HepG2 (cell line): ENCODE data around the gene CACNA1G. TPM values are rescaled to one million over a fixed set of nuclear protein-coding genes. Genes with fewer than 3 reads are reported as not detected.

Experiments
- ATAC-seq: fragments of 200-7000 bp; cut with Tn5 transposase; 3 replicates; pipeline ENCODE4 v1.9.1; 2020; ENCODE audit warnings: mild to moderate bottlenecking, moderate library complexity
- BruUV-seq: library from RNA; stranded (reverse); fragments of 400-500 nt; replicated peaks from 2 replicates; lab custom pipeline; 2021; lab: Mats Ljungman, UMichigan
- CTCF ChIA-PET: fragments of 300-600 bp; formaldehyde crosslinking; extraction: SDS; loops from one replicate; lab custom pipeline; 2021; ENCODE audit warnings: low total read pairs, inconsistent platforms, low intra/inter-chr PET ratio; lab: Yijun Ruan, JAX
- POLR2A ChIA-PET: fragments of 350-600 bp; sonication (Branson Sonifier 250); formaldehyde crosslinking; loops from one replicate; lab custom pipeline; 2020; ENCODE audit warnings: antibody characterized with exemption, inconsistent platforms; lab: Yijun Ruan, JAX
- DNase-seq: peaks from one replicate; pipeline ENCODE4 v3.0.0-alpha.2; 2015; ENCODE audit warnings: low spot score
- FAIRE-seq: peaks from 3 replicates; lab custom pipeline; 2011; peaks lifted over from hg19 to GRCh38; lab: Jason Lieb, UNC
- H2AFZ ChIP-seq: one replicate; pipeline ENCODE4 v1.6.1; 2011; ENCODE audit warnings: low read length, inconsistent platforms
- H3K27ac ChIP-seq: fragments of 300-600 bp; 3 replicates; pipeline ENCODE4 v1.8.0; 2011; ENCODE audit warnings: mixed run types, mild to moderate bottlenecking, mixed read lengths, low read length, inconsistent platforms; ENCODE audit not compliant: insufficient read depth; ENCODE audit errors: extremely low read length
- H3K27me3 ChIP-seq, 2 experiments: fragments of 200-600 bp in 1 of 2; 2 replicates in 1 of 2; 3 replicates in 1 of 2; pipeline versions ENCODE4 v1.6.0 to v1.8.0; 2011; ENCODE audit warnings: low read length in 2 of 2, mild to moderate bottlenecking in 2 of 2, moderate library complexity in 2 of 2, inconsistent platforms in 1 of 2; ENCODE audit not compliant: insufficient read depth in 2 of 2, control insufficient read depth in 1 of 2
- H3K36me3 ChIP-seq, 2 experiments: fragments of 200-600 bp in 1 of 2; replicated peaks in 1 of 2; 2 replicates in 1 of 2; 3 replicates in 1 of 2; pipeline versions ENCODE4 v1.5.1 to v1.8.0; 2011; ENCODE audit warnings: low read length in 2 of 2, inconsistent platforms in 1 of 2; ENCODE audit not compliant: insufficient read depth in 2 of 2, control insufficient read depth in 1 of 2
- H3K4me1 ChIP-seq: 2 replicates; pipeline ENCODE4 v1.5.1; 2012; ENCODE audit warnings: low read length, inconsistent platforms; ENCODE audit not compliant: insufficient read depth
- H3K4me2 ChIP-seq: 2 replicates; pipeline ENCODE4 v1.6.0; 2011; ENCODE audit warnings: low read depth, low read length, inconsistent platforms
- H3K4me3 ChIP-seq, 3 experiments: fragments of 200-600 bp in 1 of 3; sonication (generic), shearing (Covaris generic) in 1 of 3; replicated peaks in 1 of 3; 2 replicates each; pipeline ENCODE4 v1.5.1; 2011 to 2016; ENCODE audit warnings: low read length in 3 of 3, inconsistent platforms in 2 of 3, low read depth in 2 of 3, mild to moderate bottlenecking in 2 of 3, control low read depth in 1 of 3, mixed read lengths in 1 of 3; ENCODE audit not compliant: insufficient read depth in 1 of 3
- H3K79me2 ChIP-seq: one replicate; pipeline ENCODE4 v1.6.1; 2011; ENCODE audit warnings: low read length, inconsistent platforms; ENCODE audit not compliant: insufficient read depth
- H3K9ac ChIP-seq: 2 replicates; pipeline ENCODE4 v1.6.0; 2011; ENCODE audit warnings: mild to moderate bottlenecking, low read depth, low read length, inconsistent platforms; ENCODE audit not compliant: insufficient read depth
- H3K9me3 ChIP-seq: 2 replicates; pipeline ENCODE4 v1.5.1; 2012; ENCODE audit warnings: mild to moderate bottlenecking, low read length
- H4K20me1 ChIP-seq: 2 replicates; pipeline ENCODE4 v1.6.0; 2011; ENCODE audit warnings: inconsistent platforms, mild to moderate bottlenecking, low read length, moderate library complexity; ENCODE audit not compliant: insufficient read depth
- FIP1L1 ChIP-seq: fragments of 200-400 bp; formaldehyde crosslinking; IDR thresholded peaks from 2 replicates; pipeline ENCODE4 v1.6.1; 2018; ENCODE audit warnings: low read depth, mild to moderate bottlenecking, low read length, moderate library complexity, borderline replicate concordance; ENCODE audit not compliant: insufficient read depth
- NPAS2 ChIP-seq: sonication (generic); formaldehyde crosslinking; IDR thresholded peaks from 2 replicates; pipeline ENCODE4 v1.8.0; 2022; ENCODE audit warnings: mild to moderate bottlenecking, missing genetic modification reagents, borderline replicate concordance
- RORA ChIP-seq: sonication (generic); formaldehyde crosslinking; IDR thresholded peaks from 2 replicates; pipeline ENCODE4 v1.5.0; 2020; ENCODE audit warnings: mild to moderate bottlenecking, missing genetic modification reagents, moderate library complexity
- TOE1 ChIP-seq: sonication (generic); formaldehyde crosslinking; IDR thresholded peaks from 2 replicates; pipeline ENCODE4 v1.4.0; 2020; ENCODE audit warnings: mild to moderate bottlenecking, missing genetic modification reagents
- ZNF138 ChIP-seq: sonication (generic); formaldehyde crosslinking; IDR thresholded peaks from 2 replicates; pipeline ENCODE4 v1.5.0; 2020; ENCODE audit warnings: mild to moderate bottlenecking, low read depth, missing genetic modification reagents
- ZNF549 ChIP-seq: sonication (generic); formaldehyde crosslinking; IDR thresholded peaks from 2 replicates; pipeline ENCODE4 v1.5.0; 2020; ENCODE audit warnings: missing genetic modification reagents
- ZNF572 ChIP-seq: sonication (generic); formaldehyde crosslinking; IDR thresholded peaks from 2 replicates; pipeline ENCODE4 v1.5.1; 2020; ENCODE audit warnings: mild to moderate bottlenecking, missing genetic modification reagents
- ZNF607 ChIP-seq: sonication (generic); formaldehyde crosslinking; IDR thresholded peaks from 2 replicates; pipeline ENCODE4 v1.5.1; 2020; ENCODE audit warnings: missing genetic modification reagents, mild to moderate bottlenecking, borderline replicate concordance
- ZNF652 ChIP-seq: IDR thresholded peaks from 2 replicates; pipeline ENCODE4 v1.6.1; 2016; ENCODE audit warnings: low read depth, borderline replicate concordance
- ZNF883 ChIP-seq: sonication (generic); formaldehyde crosslinking; IDR thresholded peaks from 2 replicates; pipeline ENCODE4 v1.5.1; 2020; ENCODE audit warnings: mild to moderate bottlenecking, missing genetic modification reagents; ENCODE audit errors: not compliant biosample characterization
- WGBS: methylation state at CpG from one replicate; pipeline ENCODE4 v1.1.6; 2017; ENCODE audit warnings: low lambda C conversion rate; 5-methylcytosine and 5-hydroxymethylcytosine counted together
- in situ Hi-C: cut with HindIII; loops from 2 replicates; pipeline ENCODE4 v1.10.0; 2017; ENCODE audit warnings: low pct_unique_long_range_greater_than_20kb; ENCODE audit not compliant: extremely low pct_ligation_motif_present
- intact Hi-C: fragments of 100-400 bp; cut with micrococcal nuclease; formaldehyde crosslinking; loops from one replicate; pipeline ENCODE4 v1.10.0; 2022; ENCODE audit not compliant: unreplicated experiment
- polyA plus RNA-seq, 8 experiments: library from polyadenylated mRNA; depleted of rRNA in 3 of 8; stranded (reverse) in 7 of 8; unstranded in 1 of 8; fragments of >200 nt; fragmentation: Illumina TruSeq in 4 of 8; extraction: Trizol in 4 of 8; gene quantifications; 2 replicates each; pipeline versions ENCODE4 v1.2.1 to v1.2.3, GENCODE V29; 2011 to 2016; ENCODE audit warnings: low read depth in 4 of 8, missing spikeins in 1 of 8, mixed read lengths in 1 of 8; ENCODE audit not compliant: insufficient read depth in 1 of 8
- total RNA-seq, 5 experiments: library from RNA; depleted of rRNA; stranded (reverse); fragments of >200 nt; fragmentation: Illumina TruSeq; extraction: Trizol; gene quantifications; 2 replicates each; pipeline ENCODE4 v1.2.3, GENCODE V29; 2016; ENCODE audit warnings: low read depth in 1 of 5
- TF ChIP-seq, protein P1 (sequence below): sonication (generic); formaldehyde crosslinking; IDR thresholded peaks from 2 replicates; pipeline ENCODE4 v1.8.1; 2023; ENCODE audit warnings: mild to moderate bottlenecking, missing genetic modification reagents
- TF ChIP-seq, protein P2 (sequence below): sonication (generic); formaldehyde crosslinking; IDR thresholded peaks from 2 replicates; pipeline ENCODE4 v1.4.0; 2020; ENCODE audit warnings: mild to moderate bottlenecking, missing genetic modification reagents
- TF ChIP-seq, protein P3 (sequence below): sonication (generic); formaldehyde crosslinking; IDR thresholded peaks from 2 replicates; pipeline ENCODE4 v1.5.0; 2020; ENCODE audit warnings: missing genetic modification reagents, mild to moderate bottlenecking, borderline replicate concordance
- TF ChIP-seq, protein P4 (sequence below): sonication (generic); formaldehyde crosslinking; IDR thresholded peaks from 2 replicates; pipeline ENCODE4 v1.9.0; 2021; ENCODE audit warnings: missing genetic modification reagents, mild to moderate bottlenecking, borderline replicate concordance
- TF ChIP-seq, protein P5 (sequence below): IDR thresholded peaks from 2 replicates; pipeline ENCODE4 v1.6.1; 2016

The CACNA1G gene
- total and polyA plus RNA-seq, 2 of the 13 experiments (the other 11 are each of a cell fraction or from before 2014, with no cell fraction given), result 0.02 TPM; not detected in 1

DNA sequence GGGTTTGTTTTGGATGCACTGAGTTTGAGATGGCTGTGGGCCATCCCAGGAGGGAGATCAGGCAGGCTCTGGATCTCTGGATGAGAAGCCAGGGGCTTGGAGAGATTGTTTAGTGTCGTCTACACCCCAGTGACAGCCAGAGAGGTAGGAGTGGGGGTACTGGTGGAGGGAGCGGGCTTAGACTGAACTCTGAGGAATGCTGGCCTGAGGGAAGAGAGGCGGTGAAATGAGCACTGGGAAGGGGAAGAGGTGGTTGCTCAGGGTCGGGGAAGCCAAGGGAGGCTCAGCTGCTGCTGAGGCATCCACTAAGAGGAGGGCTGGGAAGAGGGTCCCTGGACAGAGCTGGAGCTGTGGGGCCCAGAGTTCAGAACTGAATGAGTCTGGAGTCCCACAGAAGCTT lies 23.6 kb downstream of the CACNA1G start:
- Histone ChIP-seq H3K9me3 (no peaks in the 10 kb centered on the region), H3K36me3 (no peaks in the 10 kb centered on the region), H3K79me2 (no peaks in the 10 kb centered on the region), H4K20me1 (no peaks in the 10 kb centered on the region), H3K4me1 (peaks cover 9% of the 10 kb centered on the region), H3K4me2 (no peak overlapping the region), H2AFZ (no peak overlapping the region), H3K27ac (no peak overlapping the region), H3K9ac (no peak overlapping the region), H3K27me3 (peaks cover 38 to 96% of the 10 kb centered on the region in 2 experiments), H3K4me3 (no peak overlapping the region)
- ATAC-seq, result no peak
- no peak for FAIRE-seq
- ChIA-PET POLR2A (interaction anchor here (1.0 kb wide), 1 partner anchor 9 kb away, joined by 3 read pairs; no protein-coding TSS in a partner anchor), CTCF (no interaction called here)
- in situ Hi-C loops (no loop called here), intact Hi-C loops (no loop called here)
- 15% methylated on average over 4 of the region's 4 CpGs for WGBS
- no peak for DNase-seq
- TF ChIP-seq ZNF138 (CRISPR knock-in tag) (no peak), FIP1L1 (no peak), ZNF549 (CRISPR knock-in tag) (no peak), RORA (CRISPR knock-in tag) (no peak), TOE1 (no peak), ZNF607 (CRISPR knock-in tag) (no peak), ZNF572 (CRISPR knock-in tag) (no peak), NPAS2 (CRISPR knock-in tag) (no peak), ZNF883 (no peak), ZNF652 (CRISPR knock-in tag) (no peak)
- TF ChIP-seq, protein P1, sequence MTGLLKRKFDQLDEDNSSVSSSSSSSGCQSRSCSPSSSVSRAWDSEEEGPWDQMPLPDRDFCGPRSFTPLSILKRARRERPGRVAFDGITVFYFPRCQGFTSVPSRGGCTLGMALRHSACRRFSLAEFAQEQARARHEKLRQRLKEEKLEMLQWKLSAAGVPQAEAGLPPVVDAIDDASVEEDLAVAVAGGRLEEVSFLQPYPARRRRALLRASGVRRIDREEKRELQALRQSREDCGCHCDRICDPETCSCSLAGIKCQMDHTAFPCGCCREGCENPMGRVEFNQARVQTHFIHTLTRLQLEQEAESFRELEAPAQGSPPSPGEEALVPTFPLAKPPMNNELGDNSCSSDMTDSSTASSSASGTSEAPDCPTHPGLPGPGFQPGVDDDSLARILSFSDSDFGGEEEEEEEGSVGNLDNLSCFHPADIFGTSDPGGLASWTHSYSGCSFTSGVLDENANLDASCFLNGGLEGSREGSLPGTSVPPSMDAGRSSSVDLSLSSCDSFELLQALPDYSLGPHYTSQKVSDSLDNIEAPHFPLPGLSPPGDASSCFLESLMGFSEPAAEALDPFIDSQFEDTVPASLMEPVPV, result no peak
- TF ChIP-seq, protein P2, sequence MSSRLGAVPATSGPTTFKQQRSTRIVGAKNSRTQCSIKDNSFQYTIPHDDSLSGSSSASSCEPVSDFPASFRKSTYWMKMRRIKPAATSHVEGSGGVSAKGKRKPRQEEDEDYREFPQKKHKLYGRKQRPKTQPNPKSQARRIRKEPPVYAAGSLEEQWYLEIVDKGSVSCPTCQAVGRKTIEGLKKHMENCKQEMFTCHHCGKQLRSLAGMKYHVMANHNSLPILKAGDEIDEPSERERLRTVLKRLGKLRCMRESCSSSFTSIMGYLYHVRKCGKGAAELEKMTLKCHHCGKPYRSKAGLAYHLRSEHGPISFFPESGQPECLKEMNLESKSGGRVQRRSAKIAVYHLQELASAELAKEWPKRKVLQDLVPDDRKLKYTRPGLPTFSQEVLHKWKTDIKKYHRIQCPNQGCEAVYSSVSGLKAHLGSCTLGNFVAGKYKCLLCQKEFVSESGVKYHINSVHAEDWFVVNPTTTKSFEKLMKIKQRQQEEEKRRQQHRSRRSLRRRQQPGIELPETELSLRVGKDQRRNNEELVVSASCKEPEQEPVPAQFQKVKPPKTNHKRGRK (CRISPR knock-in tag), result no peak
- TF ChIP-seq, protein P3, sequence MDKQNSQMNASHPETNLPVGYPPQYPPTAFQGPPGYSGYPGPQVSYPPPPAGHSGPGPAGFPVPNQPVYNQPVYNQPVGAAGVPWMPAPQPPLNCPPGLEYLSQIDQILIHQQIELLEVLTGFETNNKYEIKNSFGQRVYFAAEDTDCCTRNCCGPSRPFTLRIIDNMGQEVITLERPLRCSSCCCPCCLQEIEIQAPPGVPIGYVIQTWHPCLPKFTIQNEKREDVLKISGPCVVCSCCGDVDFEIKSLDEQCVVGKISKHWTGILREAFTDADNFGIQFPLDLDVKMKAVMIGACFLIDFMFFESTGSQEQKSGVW (CRISPR knock-in tag), result no peak
- TF ChIP-seq, protein P4, sequence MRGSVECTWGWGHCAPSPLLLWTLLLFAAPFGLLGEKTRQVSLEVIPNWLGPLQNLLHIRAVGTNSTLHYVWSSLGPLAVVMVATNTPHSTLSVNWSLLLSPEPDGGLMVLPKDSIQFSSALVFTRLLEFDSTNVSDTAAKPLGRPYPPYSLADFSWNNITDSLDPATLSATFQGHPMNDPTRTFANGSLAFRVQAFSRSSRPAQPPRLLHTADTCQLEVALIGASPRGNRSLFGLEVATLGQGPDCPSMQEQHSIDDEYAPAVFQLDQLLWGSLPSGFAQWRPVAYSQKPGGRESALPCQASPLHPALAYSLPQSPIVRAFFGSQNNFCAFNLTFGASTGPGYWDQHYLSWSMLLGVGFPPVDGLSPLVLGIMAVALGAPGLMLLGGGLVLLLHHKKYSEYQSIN (CRISPR knock-in tag), result no peak
- TF ChIP-seq, protein P5, sequence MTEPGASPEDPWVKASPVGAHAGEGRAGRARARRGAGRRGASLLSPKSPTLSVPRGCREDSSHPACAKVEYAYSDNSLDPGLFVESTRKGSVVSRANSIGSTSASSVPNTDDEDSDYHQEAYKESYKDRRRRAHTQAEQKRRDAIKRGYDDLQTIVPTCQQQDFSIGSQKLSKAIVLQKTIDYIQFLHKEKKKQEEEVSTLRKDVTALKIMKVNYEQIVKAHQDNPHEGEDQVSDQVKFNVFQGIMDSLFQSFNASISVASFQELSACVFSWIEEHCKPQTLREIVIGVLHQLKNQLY (CRISPR knock-in tag), result no peak
- TF ChIP-seq, all 625 proteins: peak for 0
- BruUV-seq, result no TSS peak
